HCT116 (cell line): Measurements from ENCODE around the gene C4A. TPM values are rescaled to one million over a fixed set of nuclear protein-coding genes. Genes with fewer than 3 reads are reported as not detected.

Experiments
- ATAC-seq: fragments of 200-7000 bp; cut with Tn5 transposase; 2 replicates; pipeline ENCODE4 v1.9.1; 2020; ENCODE audit warnings: mild to moderate bottlenecking, moderate library complexity
- BruUV-seq: library from RNA; stranded (reverse); fragments of 400-500 nt; replicated peaks from 2 replicates; lab custom pipeline; 2021; lab: Mats Ljungman, UMichigan
- CTCF ChIA-PET: fragments of 300-600 bp; sonication (Branson Sonifier 250); formaldehyde crosslinking; loops from one replicate; lab custom pipeline; 2021; ENCODE audit warnings: antibody characterized with exemption; lab: Charles Lee
- POLR2A ChIA-PET: fragments of 300-600, 350-600 bp; sonication (Branson Sonifier 250); formaldehyde crosslinking; loops from one replicate; lab custom pipeline; 2021; ENCODE audit warnings: antibody characterized with exemption; lab: Charles Lee
- RAD21 ChIA-PET, 2 experiments: fragments of 300-600 bp; sonication (Branson Sonifier 250); formaldehyde crosslinking; loops; one replicate each; lab custom pipeline; 2023; ENCODE audit warnings: low total read pairs in 2 of 2; ENCODE audit not compliant: uncharacterized antibody in 2 of 2, unreplicated experiment in 2 of 2, low non-redundant PET in 1 of 2; lab: Charles Lee
- DNase-seq: peaks from one replicate; pipeline ENCODE4 v3.0.0-alpha.2; 2010; ENCODE audit warnings: low read depth, low spot score
- H2AFZ ChIP-seq: fragments of 200-600 bp; shearing (Covaris generic), sonication (generic); 2 replicates; pipeline ENCODE4 v1.6.1; 2017; ENCODE audit warnings: low read depth, mixed run types, mixed read lengths, antibody characterized with exemption, low read length; ENCODE audit not compliant: poor library complexity, severe bottlenecking
- H3K27ac ChIP-seq: 2 replicates; pipeline ENCODE4 v1.5.1; 2012; ENCODE audit warnings: low read depth, low read length
- H3K27me3 ChIP-seq: fragments of 200-600 bp; sonication (generic); 2 replicates; pipeline ENCODE4 v1.6.1; 2016; ENCODE audit warnings: mixed run types, low read length, mixed read lengths; ENCODE audit not compliant: insufficient read depth
- H3K36me3 ChIP-seq, 2 experiments: fragments of 200-500 bp in 1 of 2; fragments of 200-600 bp in 1 of 2; sonication (Bioruptor generic) in 1 of 2; sonication (generic) in 1 of 2; 2 replicates each; pipeline versions ENCODE4 v1.5.1 to v1.6.1; 2014 to 2016; ENCODE audit warnings: low read length in 2 of 2, inconsistent platforms in 1 of 2, mixed read lengths in 1 of 2, mixed run types in 1 of 2; ENCODE audit not compliant: insufficient read depth in 2 of 2, control insufficient read depth in 1 of 2
- H3K4me1 ChIP-seq, 2 experiments: fragments of 200-600 bp in 1 of 2; sonication (generic) in 1 of 2; 2 replicates each; pipeline versions ENCODE4 v1.5.1 to v1.6.1; 2012 to 2017; ENCODE audit warnings: low read length in 2 of 2, inconsistent platforms in 1 of 2, mild to moderate bottlenecking in 1 of 2, mixed read lengths in 1 of 2, mixed run types in 1 of 2, moderate library complexity in 1 of 2; ENCODE audit not compliant: insufficient read depth in 2 of 2, control insufficient read depth in 1 of 2
- H3K4me2 ChIP-seq: fragments of 200-600 bp; sonication (generic); 2 replicates; pipeline ENCODE4 v1.6.1; 2017; ENCODE audit warnings: mixed run types, low read length, mixed read lengths
- H3K4me3 ChIP-seq, 2 experiments: fragments of 200-600 bp in 1 of 2; sonication (generic) in 1 of 2; replicated peaks in 1 of 2; 2 replicates each; pipeline ENCODE4 v1.5.1; 2011 to 2016; ENCODE audit warnings: low read length in 2 of 2, control low read depth in 1 of 2, low read depth in 1 of 2, mild to moderate bottlenecking in 1 of 2, mixed read lengths in 1 of 2, mixed run types in 1 of 2
- H3K79me2 ChIP-seq: fragments of 200-600 bp; sonication (generic); 2 replicates; pipeline ENCODE4 v1.6.1; 2017; ENCODE audit warnings: mild to moderate bottlenecking, mixed run types, low read length, moderate library complexity, mixed read lengths; ENCODE audit not compliant: insufficient read depth
- H3K9ac ChIP-seq: fragments of 200-600 bp; sonication (generic); 2 replicates; pipeline ENCODE4 v1.6.1; 2016; ENCODE audit warnings: low read length, mixed read lengths
- H3K9me2 ChIP-seq: fragments of 200-600 bp; sonication (generic), shearing (Covaris generic); 2 replicates; pipeline ENCODE4 v1.6.1; 2017; ENCODE audit warnings: mixed run types, mild to moderate bottlenecking, moderate library complexity; ENCODE audit not compliant: insufficient read depth
- H3K9me3 ChIP-seq, 2 experiments: fragments of 200-500 bp in 1 of 2; fragments of 200-600 bp in 1 of 2; sonication (Bioruptor generic) in 1 of 2; sonication (generic) in 1 of 2; 2 replicates each; pipeline ENCODE4 v1.6.1; 2014 to 2017; ENCODE audit warnings: low read length in 2 of 2, mixed read lengths in 2 of 2, inconsistent platforms in 1 of 2, low read depth in 1 of 2, mild to moderate bottlenecking in 1 of 2, mixed run types in 1 of 2, moderate library complexity in 1 of 2; ENCODE audit not compliant: control insufficient read depth in 1 of 2, insufficient read depth in 1 of 2
- H4K20me1 ChIP-seq: fragments of 200-600 bp; sonication (generic), shearing (Covaris generic); 2 replicates; pipeline ENCODE4 v1.6.1; 2017; ENCODE audit warnings: mixed run types, mild to moderate bottlenecking, moderate library complexity; ENCODE audit not compliant: insufficient read depth
- CBX3 ChIP-seq: IDR thresholded peaks from 2 replicates; pipeline ENCODE4 v1.6.1; 2012; ENCODE audit warnings: low read depth
- CEBPB ChIP-seq: IDR thresholded peaks from 2 replicates; pipeline ENCODE4 v1.6.1; 2012; ENCODE audit warnings: low read depth
- POLR2A ChIP-seq: IDR thresholded peaks from 2 replicates; pipeline ENCODE4 v1.7.0; 2011; ENCODE audit warnings: borderline replicate concordance; ENCODE audit not compliant: insufficient read depth, insufficient read length; ENCODE audit errors: extremely low read depth
- RAD21 ChIP-seq: IDR thresholded peaks from 2 replicates; pipeline ENCODE4 v1.6.1; 2012; ENCODE audit warnings: low read depth, mild to moderate bottlenecking
- SIN3A ChIP-seq: IDR thresholded peaks from 2 replicates; pipeline ENCODE4 v1.6.1; 2012; ENCODE audit warnings: low read depth
- TCF7L2 ChIP-seq: IDR thresholded peaks from 2 replicates; pipeline ENCODE4 v1.7.0; 2011; ENCODE audit warnings: borderline replicate concordance, inconsistent platforms; ENCODE audit not compliant: insufficient read depth, insufficient read length; ENCODE audit errors: extremely low read depth
- ZFX ChIP-seq: fragments of 450-650 bp; IDR thresholded peaks from 2 replicates; pipeline ENCODE4 v1.6.1; 2017
- ZNF274 ChIP-seq: fragments of 200-500 bp; sonication (Bioruptor generic); IDR thresholded peaks from 2 replicates; pipeline ENCODE4 v1.6.1; 2014; ENCODE audit warnings: mild to moderate bottlenecking, low read depth, low read length, inconsistent platforms
- intact Hi-C: fragments of 100-400 bp; cut with micrococcal nuclease; formaldehyde crosslinking; loops from 2 replicates; pipeline ENCODE4 v1.10.0; 2022
- total RNA-seq: library from RNA; stranded (reverse); gene quantifications from one replicate; pipeline ENCODE4 v1.2.1, GENCODE V29; 2021; ENCODE audit not compliant: unreplicated experiment
- TF ChIP-seq, protein P1 (sequence below): IDR thresholded peaks from 2 replicates; pipeline ENCODE4 v1.6.1; 2012; ENCODE audit warnings: low read depth
- TF ChIP-seq, protein P2 (sequence below): IDR thresholded peaks from 2 replicates; pipeline ENCODE4 v1.6.1; 2011; ENCODE audit warnings: mild to moderate bottlenecking, low read length, moderate library complexity; ENCODE audit not compliant: insufficient replicate concordance; ENCODE audit errors: extremely low read depth

Gene C4A
- total RNA-seq, 1 experiment from 2014 or later: 5.1 TPM

DNA sequence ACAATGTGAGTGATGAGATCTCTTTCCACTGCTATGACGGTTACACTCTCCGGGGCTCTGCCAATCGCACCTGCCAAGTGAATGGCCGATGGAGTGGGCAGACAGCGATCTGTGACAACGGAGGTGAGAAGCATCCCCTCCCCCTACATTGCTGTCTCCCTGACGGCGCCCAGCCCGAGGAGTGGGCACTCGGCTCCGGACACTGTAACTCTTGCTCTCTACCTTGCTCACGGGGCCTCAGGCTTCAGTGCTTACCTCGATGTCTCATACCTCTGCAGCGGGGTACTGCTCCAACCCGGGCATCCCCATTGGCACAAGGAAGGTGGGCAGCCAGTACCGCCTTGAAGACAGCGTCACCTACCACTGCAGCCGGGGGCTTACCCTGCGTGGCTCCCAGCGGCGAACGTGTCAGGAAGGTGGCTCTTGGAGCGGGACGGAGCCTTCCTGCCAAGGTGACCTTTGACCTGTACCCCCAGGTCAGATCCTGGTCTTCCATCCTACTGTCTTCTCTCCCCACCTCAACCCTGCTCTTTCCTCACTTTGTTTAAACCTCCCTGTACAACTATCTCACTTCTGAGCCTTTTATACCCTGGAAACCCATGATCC lies 34.7 kb upstream of the C4A start:
- intact Hi-C loops: no loop called here
- ChIA-PET RAD21 (no interaction called here), POLR2A (no interaction called here), CTCF (no interaction called here)
- H4K20me1 ChIP-seq: no peaks in the 10 kb centered on the region
- no peak overlapping the region for H3K4me3 ChIP-seq
- no peak overlapping the region for H3K4me2 ChIP-seq
- H3K9ac ChIP-seq: no peak overlapping the region
- TF ChIP-seq RAD21: no peak
- TF ChIP-seq, protein P1, sequence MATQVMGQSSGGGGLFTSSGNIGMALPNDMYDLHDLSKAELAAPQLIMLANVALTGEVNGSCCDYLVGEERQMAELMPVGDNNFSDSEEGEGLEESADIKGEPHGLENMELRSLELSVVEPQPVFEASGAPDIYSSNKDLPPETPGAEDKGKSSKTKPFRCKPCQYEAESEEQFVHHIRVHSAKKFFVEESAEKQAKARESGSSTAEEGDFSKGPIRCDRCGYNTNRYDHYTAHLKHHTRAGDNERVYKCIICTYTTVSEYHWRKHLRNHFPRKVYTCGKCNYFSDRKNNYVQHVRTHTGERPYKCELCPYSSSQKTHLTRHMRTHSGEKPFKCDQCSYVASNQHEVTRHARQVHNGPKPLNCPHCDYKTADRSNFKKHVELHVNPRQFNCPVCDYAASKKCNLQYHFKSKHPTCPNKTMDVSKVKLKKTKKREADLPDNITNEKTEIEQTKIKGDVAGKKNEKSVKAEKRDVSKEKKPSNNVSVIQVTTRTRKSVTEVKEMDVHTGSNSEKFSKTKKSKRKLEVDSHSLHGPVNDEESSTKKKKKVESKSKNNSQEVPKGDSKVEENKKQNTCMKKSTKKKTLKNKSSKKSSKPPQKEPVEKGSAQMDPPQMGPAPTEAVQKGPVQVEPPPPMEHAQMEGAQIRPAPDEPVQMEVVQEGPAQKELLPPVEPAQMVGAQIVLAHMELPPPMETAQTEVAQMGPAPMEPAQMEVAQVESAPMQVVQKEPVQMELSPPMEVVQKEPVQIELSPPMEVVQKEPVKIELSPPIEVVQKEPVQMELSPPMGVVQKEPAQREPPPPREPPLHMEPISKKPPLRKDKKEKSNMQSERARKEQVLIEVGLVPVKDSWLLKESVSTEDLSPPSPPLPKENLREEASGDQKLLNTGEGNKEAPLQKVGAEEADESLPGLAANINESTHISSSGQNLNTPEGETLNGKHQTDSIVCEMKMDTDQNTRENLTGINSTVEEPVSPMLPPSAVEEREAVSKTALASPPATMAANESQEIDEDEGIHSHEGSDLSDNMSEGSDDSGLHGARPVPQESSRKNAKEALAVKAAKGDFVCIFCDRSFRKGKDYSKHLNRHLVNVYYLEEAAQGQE: no peak
- H3K9me3 ChIP-seq: no peaks in the 10 kb centered on the region
- H3K36me3 ChIP-seq: peaks cover 3 to 11% of the 10 kb centered on the region in 2 experiments; a peak in 2 of 4 replicates
- H2AFZ ChIP-seq: no peak overlapping the region
- H3K9me2 ChIP-seq: no peaks in the 10 kb centered on the region; the same call in 1 of the 2 replicates
- ATAC-seq (no peak), DNase-seq (no peak)
- BruUV-seq: no TSS peak
- H3K27ac ChIP-seq: no peak overlapping the region
- H3K79me2 ChIP-seq: no peaks in the 10 kb centered on the region
- no peaks in the 10 kb centered on the region for H3K27me3 ChIP-seq
- peaks cover 7 to 37% of the 10 kb centered on the region in 2 experiments; a peak in 3 of 4 replicates for H3K4me1 ChIP-seq

DNA sequence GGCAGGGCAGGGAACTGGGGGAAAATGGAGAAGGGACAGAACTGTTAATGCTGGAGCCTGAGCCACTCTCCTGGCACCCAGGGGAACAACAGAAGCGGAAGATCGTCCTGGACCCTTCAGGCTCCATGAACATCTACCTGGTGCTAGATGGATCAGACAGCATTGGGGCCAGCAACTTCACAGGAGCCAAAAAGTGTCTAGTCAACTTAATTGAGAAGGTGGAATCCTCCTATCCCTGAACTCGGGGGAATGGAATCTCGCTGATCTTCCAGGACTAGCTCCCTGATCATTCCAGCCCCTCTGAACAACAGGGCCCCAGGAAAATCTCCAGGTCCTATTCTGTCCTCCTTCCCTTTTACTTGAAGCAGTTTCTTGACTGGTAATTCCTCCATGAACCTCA lies 34.0 kb upstream of the C4A start:
- Histone ChIP-seq H3K9ac (no peak overlapping the region), H3K36me3 (peaks cover 3 to 16% of the 10 kb centered on the region in 2 experiments; a peak in 3 of 4 replicates), H3K9me2 (no peaks in the 10 kb centered on the region; the same call in 1 of the 2 replicates), H3K27ac (no peak overlapping the region), H4K20me1 (no peaks in the 10 kb centered on the region), H3K4me3 (no peak overlapping the region), H3K4me1 (peaks cover 7 to 31% of the 10 kb centered on the region in 2 experiments; a peak in 3 of 4 replicates), H3K9me3 (no peaks in the 10 kb centered on the region), H3K79me2 (no peaks in the 10 kb centered on the region), H3K27me3 (no peaks in the 10 kb centered on the region), H2AFZ (no peak overlapping the region), H3K4me2 (no peak overlapping the region)
- no TSS peak for BruUV-seq
- ChIA-PET POLR2A (no interaction called here), RAD21 (no interaction called here), CTCF (no interaction called here)
- no peak for TF ChIP-seq TCF7L2
- no peak for TF ChIP-seq ZNF274
- TF ChIP-seq, protein P2, sequence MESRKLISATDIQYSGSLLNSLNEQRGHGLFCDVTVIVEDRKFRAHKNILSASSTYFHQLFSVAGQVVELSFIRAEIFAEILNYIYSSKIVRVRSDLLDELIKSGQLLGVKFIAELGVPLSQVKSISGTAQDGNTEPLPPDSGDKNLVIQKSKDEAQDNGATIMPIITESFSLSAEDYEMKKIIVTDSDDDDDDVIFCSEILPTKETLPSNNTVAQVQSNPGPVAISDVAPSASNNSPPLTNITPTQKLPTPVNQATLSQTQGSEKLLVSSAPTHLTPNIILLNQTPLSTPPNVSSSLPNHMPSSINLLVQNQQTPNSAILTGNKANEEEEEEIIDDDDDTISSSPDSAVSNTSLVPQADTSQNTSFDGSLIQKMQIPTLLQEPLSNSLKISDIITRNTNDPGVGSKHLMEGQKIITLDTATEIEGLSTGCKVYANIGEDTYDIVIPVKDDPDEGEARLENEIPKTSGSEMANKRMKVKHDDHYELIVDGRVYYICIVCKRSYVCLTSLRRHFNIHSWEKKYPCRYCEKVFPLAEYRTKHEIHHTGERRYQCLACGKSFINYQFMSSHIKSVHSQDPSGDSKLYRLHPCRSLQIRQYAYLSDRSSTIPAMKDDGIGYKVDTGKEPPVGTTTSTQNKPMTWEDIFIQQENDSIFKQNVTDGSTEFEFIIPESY: no peak
- no peak for TF ChIP-seq SIN3A
- no peak for TF ChIP-seq CBX3
- no peak for TF ChIP-seq CEBPB
- no peak for TF ChIP-seq RAD21
- no peak for TF ChIP-seq POLR2A
- no peak for TF ChIP-seq ZFX
- DNase-seq: no peak
- ATAC-seq: no peak
- intact Hi-C loops: no loop called here
